ENCODE data around the gene LRRC75A.

The LRRC75A gene

GRCh38 chr17:16437083-16437482, 54.9 kb downstream of the LRRC75A start:
- Histone ChIP-seq H3K36me3 (ENCODE audit: control insufficient read depth in 4 of 4, insufficient read depth in 4 of 4, low read length in 3 of 4) (peaks cover 4 to 44% (median 30%) of the 10 kb centered on the region in 4 experiments), H3K9me3 (ENCODE audit: control extremely low read depth in 1 of 5, control insufficient read depth in 4 of 5, insufficient read depth in 2 of 5, low read depth in 1 of 5, low read length in 4 of 5) (no peaks in the 10 kb centered on the region), H3K27ac (ENCODE audit: insufficient read depth in 1 of 2, low read depth in 1 of 2, low read length in 2 of 2, poor library complexity in 1 of 2, severe bottlenecking in 2 of 2) (no peak overlapping the region), H3K4me1 (ENCODE audit: control extremely low read depth in 1 of 4, control insufficient read depth in 4 of 4, insufficient read depth in 4 of 4, low read length in 3 of 4) (peaks cover 9 to 49% (median 40%) of the 10 kb centered on the region in 4 experiments), H3K27me3 (replicated peaks in 2 of 5; ENCODE audit: control insufficient read depth in 4 of 5, insufficient read depth in 5 of 5, low read length in 4 of 5) (no peaks in the 10 kb centered on the region), H3K4me3 (ENCODE audit: control insufficient read depth in 1 of 7, extremely low read depth in 1 of 7, insufficient read depth in 4 of 7, low read depth in 2 of 7, low read length in 6 of 7) (no peak overlapping the region)
- no peak for DNase-seq
- CTCF ChIA-PET = interaction anchor here (1.2 to 6.3 kb wide), 3 partner anchors 10 to 20 kb away, joined by 4 to 51 read pairs (median 9); no protein-coding TSS in a partner anchor
- POLR2A ChIA-PET = no interaction called here
- 91% methylated on average over 2 of the region's 2 CpGs for WGBS (ENCODE audit: insufficient coverage)

DNA sequence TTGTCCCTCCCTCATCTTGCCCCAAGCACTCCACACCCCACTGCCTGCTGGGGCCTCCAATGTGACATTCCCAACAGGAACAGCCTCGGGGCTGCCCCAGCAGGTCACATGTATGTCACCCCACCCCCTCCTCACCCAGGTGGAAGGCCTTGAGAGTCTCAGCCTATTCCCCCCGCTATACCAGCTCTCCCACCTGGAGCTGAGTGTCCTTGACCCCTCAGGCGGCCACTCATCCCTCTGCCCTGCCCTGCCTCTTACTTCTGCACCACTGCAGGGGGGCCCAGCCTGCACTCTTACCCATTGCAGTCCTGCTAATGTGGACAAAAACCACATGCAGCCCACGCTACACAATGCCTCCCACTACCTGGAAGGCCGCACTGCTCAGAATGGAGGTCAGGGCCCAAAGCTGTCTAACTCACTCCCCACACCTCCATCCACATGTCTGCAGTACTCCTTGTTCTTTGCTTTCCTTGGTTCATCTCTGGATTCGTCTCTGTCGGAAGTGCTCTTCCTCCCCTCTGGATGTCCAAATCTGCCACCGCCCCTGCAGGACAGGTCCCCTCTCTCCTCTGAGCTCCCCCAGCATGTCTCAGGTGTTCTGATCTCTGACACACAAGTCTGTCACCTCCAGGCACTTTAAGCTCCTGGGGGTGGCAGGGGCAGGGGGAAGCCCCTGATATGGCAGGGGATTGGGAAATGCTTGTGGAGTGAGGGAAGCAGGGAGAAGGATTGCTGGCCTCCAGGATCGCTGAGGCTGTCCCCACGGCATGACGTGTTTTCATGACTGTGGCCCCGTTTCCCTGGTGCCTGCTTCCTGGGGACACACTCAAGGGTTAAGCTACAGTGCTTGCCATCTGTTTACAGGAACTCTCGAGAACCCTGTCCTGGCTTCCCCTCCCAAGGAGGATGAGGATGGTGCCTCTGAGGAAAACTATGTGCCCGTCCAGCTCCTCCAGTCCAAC, 55.8 kb downstream of the LRRC75A start:
- no peak for DNase-seq
- H3K9me3 ChIP-seq (ENCODE audit: control extremely low read depth in 1 of 5, control insufficient read depth in 4 of 5, insufficient read depth in 2 of 5, low read depth in 1 of 5, low read length in 4 of 5) = no peaks in the 10 kb centered on the region
- H3K36me3 ChIP-seq (ENCODE audit: control insufficient read depth in 4 of 4, insufficient read depth in 4 of 4, low read length in 3 of 4) = peaks cover 3 to 38% (median 26%) of the 10 kb centered on the region in 4 experiments
- H3K27ac ChIP-seq (ENCODE audit: insufficient read depth in 1 of 2, low read depth in 1 of 2, low read length in 2 of 2, poor library complexity in 1 of 2, severe bottlenecking in 2 of 2) = no peak overlapping the region
- ChIA-PET POLR2A (no interaction called here), CTCF (interaction anchor here (1.2 to 6.3 kb wide), 3 partner anchors 9 to 19 kb away, joined by 4 to 51 read pairs (median 9); no protein-coding TSS in a partner anchor)
- peaks cover 9 to 40% (median 31%) of the 10 kb centered on the region in 4 experiments for H3K4me1 ChIP-seq (ENCODE audit: control extremely low read depth in 1 of 4, control insufficient read depth in 4 of 4, insufficient read depth in 4 of 4, low read length in 3 of 4)
- H3K4me3 ChIP-seq (ENCODE audit: control insufficient read depth in 1 of 7, extremely low read depth in 1 of 7, insufficient read depth in 4 of 7, low read depth in 2 of 7, low read length in 6 of 7) = no peak overlapping the region
- 87% methylated on average over 13 of the region's 14 CpGs for WGBS (ENCODE audit: insufficient coverage)
- H3K27me3 ChIP-seq (replicated peaks in 2 of 5; ENCODE audit: control insufficient read depth in 4 of 5, insufficient read depth in 5 of 5, low read length in 4 of 5) = no peaks in the 10 kb centered on the region

DNA sequence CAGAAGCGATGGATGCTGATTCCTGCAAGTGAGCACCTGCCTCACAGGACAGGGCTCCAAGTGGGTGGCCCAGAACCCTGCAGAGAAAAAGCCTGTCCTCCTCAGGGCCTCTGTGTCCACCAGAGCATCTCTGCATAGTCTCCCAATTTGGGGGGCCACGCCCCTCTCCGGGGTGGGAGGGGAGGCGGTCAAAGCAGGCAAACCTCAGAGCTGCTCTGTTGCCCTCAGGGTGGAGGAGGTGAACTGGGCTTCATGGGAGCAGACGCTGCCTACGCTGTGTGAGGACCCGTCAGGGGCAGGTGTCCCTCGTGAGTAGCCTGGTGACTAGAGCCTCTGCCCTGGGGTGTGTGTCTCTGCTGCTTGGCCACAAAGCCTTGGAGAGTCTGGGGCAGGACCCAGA, 57.3 kb downstream of the LRRC75A start:
- no peak for DNase-seq
- H3K27ac ChIP-seq (ENCODE audit: insufficient read depth in 1 of 2, low read depth in 1 of 2, low read length in 2 of 2, poor library complexity in 1 of 2, severe bottlenecking in 2 of 2) = no peak overlapping the region
- 88% methylated on average over 8 of the region's 8 CpGs for WGBS (ENCODE audit: insufficient coverage)
- H3K4me1 ChIP-seq (ENCODE audit: control extremely low read depth in 1 of 4, control insufficient read depth in 4 of 4, insufficient read depth in 4 of 4, low read length in 3 of 4) = peaks cover 3 to 24% (median 19%) of the 10 kb centered on the region in 4 experiments
- ChIA-PET POLR2A (no interaction called here), CTCF (no interaction called here)
- H3K36me3 ChIP-seq (ENCODE audit: control insufficient read depth in 4 of 4, insufficient read depth in 4 of 4, low read length in 3 of 4) = peaks cover 0 to 34% (median 19%) of the 10 kb centered on the region in 4 experiments
- no peak overlapping the region for H3K4me3 ChIP-seq (ENCODE audit: control insufficient read depth in 1 of 7, extremely low read depth in 1 of 7, insufficient read depth in 4 of 7, low read depth in 2 of 7, low read length in 6 of 7)
- no peaks in the 10 kb centered on the region for H3K27me3 ChIP-seq (replicated peaks in 2 of 5; ENCODE audit: control insufficient read depth in 4 of 5, insufficient read depth in 5 of 5, low read length in 4 of 5)
- H3K9me3 ChIP-seq (ENCODE audit: control extremely low read depth in 1 of 5, control insufficient read depth in 4 of 5, insufficient read depth in 2 of 5, low read depth in 1 of 5, low read length in 4 of 5) = no peaks in the 10 kb centered on the region

DNA sequence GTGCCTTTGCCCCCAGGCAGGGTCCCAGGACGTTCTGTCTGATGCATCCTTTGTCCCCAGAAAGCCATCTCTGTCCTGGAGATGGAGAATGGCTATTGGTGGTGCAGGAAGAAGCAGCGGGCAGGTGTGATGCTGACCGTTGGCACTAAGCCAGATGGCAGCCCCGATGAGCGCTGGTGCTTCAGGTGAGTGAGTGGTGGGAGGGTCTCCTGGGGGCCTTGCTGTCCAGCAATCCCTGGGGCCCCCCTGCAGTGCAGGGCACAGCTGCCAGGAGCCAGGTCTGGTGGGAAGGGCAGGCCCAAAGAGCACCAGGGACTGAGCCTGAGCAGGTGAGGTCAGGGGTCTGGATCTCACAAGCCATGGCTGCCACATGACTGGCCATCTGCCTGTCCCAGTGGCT, 58.5 kb downstream of the LRRC75A start:
- H3K27ac ChIP-seq (ENCODE audit: insufficient read depth in 1 of 2, low read depth in 1 of 2, low read length in 2 of 2, poor library complexity in 1 of 2, severe bottlenecking in 2 of 2) = no peak overlapping the region
- ChIA-PET POLR2A (no interaction called here), CTCF (interaction anchor here (0.7 to 9.6 kb wide), 2 partner anchors 10 to 17 kb away, joined by 3 to 67 read pairs; partner anchors contain the start of gene TRPV2)
- no peaks in the 10 kb centered on the region for H3K9me3 ChIP-seq (ENCODE audit: control extremely low read depth in 1 of 5, control insufficient read depth in 4 of 5, insufficient read depth in 2 of 5, low read depth in 1 of 5, low read length in 4 of 5)
- H3K36me3 ChIP-seq (ENCODE audit: control insufficient read depth in 4 of 4, insufficient read depth in 4 of 4, low read length in 3 of 4) = peaks cover 4 to 45% (median 25%) of the 10 kb centered on the region in 4 experiments
- no peak for DNase-seq
- WGBS (ENCODE audit: insufficient coverage) = 100% methylated on average over 4 of the region's 5 CpGs
- no peak overlapping the region for H3K4me3 ChIP-seq (ENCODE audit: control insufficient read depth in 1 of 7, extremely low read depth in 1 of 7, insufficient read depth in 4 of 7, low read depth in 2 of 7, low read length in 6 of 7)
- peaks cover 0 to 19% (median 14%) of the 10 kb centered on the region in 4 experiments for H3K4me1 ChIP-seq (ENCODE audit: control extremely low read depth in 1 of 4, control insufficient read depth in 4 of 4, insufficient read depth in 4 of 4, low read length in 3 of 4)
- H3K27me3 ChIP-seq (replicated peaks in 2 of 5; ENCODE audit: control insufficient read depth in 4 of 5, insufficient read depth in 5 of 5, low read length in 4 of 5) = no peaks in the 10 kb centered on the region

DNA sequence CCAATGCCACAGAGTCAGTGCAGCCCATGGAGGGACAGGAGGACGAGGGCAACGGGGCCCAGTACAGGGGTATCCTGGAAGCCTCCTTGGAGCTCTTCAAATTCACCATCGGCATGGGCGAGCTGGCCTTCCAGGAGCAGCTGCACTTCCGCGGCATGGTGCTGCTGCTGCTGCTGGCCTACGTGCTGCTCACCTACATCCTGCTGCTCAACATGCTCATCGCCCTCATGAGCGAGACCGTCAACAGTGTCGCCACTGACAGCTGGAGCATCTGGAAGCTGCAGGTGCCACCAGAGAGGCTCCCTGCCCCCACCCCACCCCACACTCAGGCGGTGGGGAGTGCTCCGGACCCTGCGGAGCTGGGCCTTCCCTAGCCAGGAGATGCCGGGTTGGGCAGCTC, 60.0 kb downstream of the LRRC75A start:
- no peaks in the 10 kb centered on the region for H3K27me3 ChIP-seq (replicated peaks in 2 of 5; ENCODE audit: control insufficient read depth in 4 of 5, insufficient read depth in 5 of 5, low read length in 4 of 5)
- CTCF ChIA-PET = interaction anchor here (1.1 to 9.6 kb wide), 3 partner anchors 11 to 68 kb away, joined by 3 to 67 read pairs (median 6); partner anchors contain the start of gene TRPV2
- peaks cover 0 to 12% (median 7%) of the 10 kb centered on the region in 4 experiments for H3K4me1 ChIP-seq (ENCODE audit: control extremely low read depth in 1 of 4, control insufficient read depth in 4 of 4, insufficient read depth in 4 of 4, low read length in 3 of 4)
- no peaks in the 10 kb centered on the region for H3K9me3 ChIP-seq (ENCODE audit: control extremely low read depth in 1 of 5, control insufficient read depth in 4 of 5, insufficient read depth in 2 of 5, low read depth in 1 of 5, low read length in 4 of 5)
- H3K36me3 ChIP-seq (ENCODE audit: control insufficient read depth in 4 of 4, insufficient read depth in 4 of 4, low read length in 3 of 4) = peaks cover 6 to 57% (median 35%) of the 10 kb centered on the region in 4 experiments
- no peak for DNase-seq
- POLR2A ChIA-PET = no interaction called here
- WGBS (ENCODE audit: insufficient coverage) = 93% methylated on average over 9 of the region's 15 CpGs
- H3K27ac ChIP-seq (ENCODE audit: insufficient read depth in 1 of 2, low read depth in 1 of 2, low read length in 2 of 2, poor library complexity in 1 of 2, severe bottlenecking in 2 of 2) = no peak overlapping the region
- H3K4me3 ChIP-seq (ENCODE audit: control insufficient read depth in 1 of 7, extremely low read depth in 1 of 7, insufficient read depth in 4 of 7, low read depth in 2 of 7, low read length in 6 of 7) = no peak overlapping the region

DNA sequence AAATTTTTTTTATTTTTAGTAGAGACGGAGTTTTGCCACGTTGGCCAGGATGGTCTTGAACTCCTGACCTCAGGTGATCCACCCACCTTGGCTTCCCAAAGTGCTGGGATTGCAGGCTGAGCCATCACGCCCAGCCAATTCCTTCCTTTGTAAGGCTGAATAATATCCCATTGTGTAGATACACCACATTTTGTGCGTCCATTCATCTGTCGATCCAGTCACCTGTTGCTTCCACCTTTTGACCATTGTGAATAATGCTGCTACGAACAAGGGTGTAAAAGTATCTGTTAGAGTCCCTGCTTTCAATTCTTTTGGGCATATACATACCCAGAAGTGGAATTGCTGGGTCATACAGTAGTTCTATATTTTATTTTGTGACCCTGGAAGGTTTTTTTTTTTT, 61.3 kb downstream of the LRRC75A start:
- Histone ChIP-seq H3K4me1 (ENCODE audit: control extremely low read depth in 1 of 4, control insufficient read depth in 4 of 4, insufficient read depth in 4 of 4, low read length in 3 of 4) (peaks cover 0 to 9% (median 6%) of the 10 kb centered on the region in 4 experiments), H3K36me3 (ENCODE audit: control insufficient read depth in 4 of 4, insufficient read depth in 4 of 4, low read length in 3 of 4) (peaks cover 6 to 64% (median 44%) of the 10 kb centered on the region in 4 experiments), H3K27me3 (replicated peaks in 2 of 5; ENCODE audit: control insufficient read depth in 4 of 5, insufficient read depth in 5 of 5, low read length in 4 of 5) (no peaks in the 10 kb centered on the region), H3K4me3 (ENCODE audit: control insufficient read depth in 1 of 7, extremely low read depth in 1 of 7, insufficient read depth in 4 of 7, low read depth in 2 of 7, low read length in 6 of 7) (no peak overlapping the region), H3K27ac (ENCODE audit: insufficient read depth in 1 of 2, low read depth in 1 of 2, low read length in 2 of 2, poor library complexity in 1 of 2, severe bottlenecking in 2 of 2) (no peak overlapping the region), H3K9me3 (ENCODE audit: control extremely low read depth in 1 of 5, control insufficient read depth in 4 of 5, insufficient read depth in 2 of 5, low read depth in 1 of 5, low read length in 4 of 5) (no peaks in the 10 kb centered on the region)
- POLR2A ChIA-PET = no interaction called here
- 99% methylated on average over 5 of the region's 6 CpGs for WGBS (ENCODE audit: insufficient coverage)
- DNase-seq = no peak
- CTCF ChIA-PET = interaction anchor here (0.6 to 9.6 kb wide), 5 partner anchors 8 to 1420 kb away, joined by 3 to 67 read pairs (median 7); partner anchors contain the start of gene TRPV2
